Sigmoid colon (tissue), 4 donors: ENCODE measurements around the gene ARTN.

Source experiments
- EP300 ChIP-seq, 4 donors: sonication (generic); formaldehyde crosslinking; IDR thresholded peaks; one replicate each; pipeline ENCODE4 v1.6.1; 2017; ENCODE audit warnings: antibody characterized with exemption in 4 of 4
- POLR2A ChIP-seq, 2 donors: fragments of 450-650 bp; IDR thresholded peaks; one replicate each; pipeline ENCODE4 v1.6.1; 2016; ENCODE audit warnings: antibody characterized with exemption in 2 of 2, mild to moderate bottlenecking in 2 of 2, moderate library complexity in 2 of 2
- POLR2AphosphoS5 ChIP-seq, 4 donors: sonication (generic); formaldehyde crosslinking; IDR thresholded peaks; one replicate each; pipeline ENCODE4 v1.6.1; 2017; ENCODE audit warnings: antibody characterized with exemption in 4 of 4
- TF ChIP-seq, protein P1 (sequence below), 4 experiments: fragments of 450-650 bp in 3 of 4; fragments of 200-600 bp in 1 of 4; IDR thresholded peaks; one replicate each; pipeline ENCODE4 v1.5.1; 2016 to 2019; ENCODE audit warnings: antibody characterized with exemption in 4 of 4, mild to moderate bottlenecking in 3 of 4, moderate library complexity in 2 of 4

DNA sequence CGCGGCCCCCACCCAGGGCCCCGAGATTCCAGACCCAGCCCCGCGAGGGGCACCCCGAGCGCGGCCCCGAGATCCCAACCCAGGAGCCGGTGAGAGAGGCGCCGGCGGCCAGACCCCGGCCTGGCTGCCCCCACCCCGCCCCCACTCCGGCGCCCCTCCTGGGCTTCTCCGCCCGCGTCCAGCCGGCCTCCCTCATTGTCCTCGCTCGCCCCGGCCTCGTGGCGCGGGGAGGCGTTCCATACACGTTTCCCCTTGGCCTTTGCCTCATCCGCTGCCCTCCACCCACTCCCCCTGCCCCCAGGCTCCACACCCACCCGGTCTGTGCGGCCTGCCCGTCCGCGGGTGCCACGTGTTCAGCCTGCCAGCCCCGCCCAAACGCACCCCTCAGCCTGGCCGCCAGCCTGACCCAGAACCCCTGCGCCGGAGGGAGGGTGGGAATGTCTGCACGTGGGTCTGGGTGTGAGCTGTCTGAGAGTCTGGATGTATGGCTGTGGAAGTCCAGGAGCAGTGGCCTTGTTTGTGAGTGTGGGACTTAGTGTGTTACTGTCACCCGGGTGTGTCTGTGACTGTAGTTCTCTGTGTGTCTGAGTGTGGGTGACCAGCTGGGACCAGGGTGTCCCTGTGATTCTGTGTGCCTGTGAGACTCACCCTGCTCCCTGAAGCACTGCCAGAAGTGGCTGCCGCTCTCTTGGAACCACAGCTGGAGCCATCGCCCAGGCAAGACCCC lies 46.1 kb downstream of the ARTN start:
- TF ChIP-seq, protein P1, sequence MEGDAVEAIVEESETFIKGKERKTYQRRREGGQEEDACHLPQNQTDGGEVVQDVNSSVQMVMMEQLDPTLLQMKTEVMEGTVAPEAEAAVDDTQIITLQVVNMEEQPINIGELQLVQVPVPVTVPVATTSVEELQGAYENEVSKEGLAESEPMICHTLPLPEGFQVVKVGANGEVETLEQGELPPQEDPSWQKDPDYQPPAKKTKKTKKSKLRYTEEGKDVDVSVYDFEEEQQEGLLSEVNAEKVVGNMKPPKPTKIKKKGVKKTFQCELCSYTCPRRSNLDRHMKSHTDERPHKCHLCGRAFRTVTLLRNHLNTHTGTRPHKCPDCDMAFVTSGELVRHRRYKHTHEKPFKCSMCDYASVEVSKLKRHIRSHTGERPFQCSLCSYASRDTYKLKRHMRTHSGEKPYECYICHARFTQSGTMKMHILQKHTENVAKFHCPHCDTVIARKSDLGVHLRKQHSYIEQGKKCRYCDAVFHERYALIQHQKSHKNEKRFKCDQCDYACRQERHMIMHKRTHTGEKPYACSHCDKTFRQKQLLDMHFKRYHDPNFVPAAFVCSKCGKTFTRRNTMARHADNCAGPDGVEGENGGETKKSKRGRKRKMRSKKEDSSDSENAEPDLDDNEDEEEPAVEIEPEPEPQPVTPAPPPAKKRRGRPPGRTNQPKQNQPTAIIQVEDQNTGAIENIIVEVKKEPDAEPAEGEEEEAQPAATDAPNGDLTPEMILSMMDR (IDR thresholded peaks at IDR 0.05), result no peak
- TF ChIP-seq POLR2A (IDR thresholded peaks at IDR 0.05), result no peak
- no peak for TF ChIP-seq EP300 (IDR thresholded peaks at IDR 0.05)
- no peak for TF ChIP-seq POLR2AphosphoS5 (IDR thresholded peaks at IDR 0.05)
